ENCODE data around the gene ZNF157. TPM values are rescaled to one million over a fixed set of nuclear protein-coding genes. Genes with fewer than 3 reads are reported as not detected.

The ZNF157 gene
- total and polyA plus RNA-seq, 4 donors = 0.13 to 0.72 (median 0.23) TPM; not detected in 1

GRCh38 chrX:47456080-47456479 is 85.7 kb downstream of the ZNF157 start:
- no peak for DNase-seq
- 69 to 90% methylated on average over 6 of the region's 6 CpGs for WGBS, 2 donors
- Histone ChIP-seq H3K9me3 (ENCODE audit: control insufficient read depth, low read length) (no peaks in the 10 kb centered on the region), H3K27me3 (ENCODE audit: control insufficient read depth in 1 of 2, insufficient read depth in 2 of 2, low read length in 1 of 2) (no peaks in the 10 kb centered on the region), H3K4me3 (ENCODE audit: low read length in 2 of 2) (no peak overlapping the region), H3K36me3 (ENCODE audit: control insufficient read depth in 1 of 2, insufficient read depth in 2 of 2, low read length in 1 of 2) (no peaks in the 10 kb centered on the region), H3K4me1 (ENCODE audit: control insufficient read depth in 1 of 2, insufficient read depth in 2 of 2, low read length in 2 of 2) (no peaks in the 10 kb centered on the region), H3K27ac (ENCODE audit: low read depth in 1 of 2, low read length in 2 of 2) (no peak overlapping the region)
- no peak for ATAC-seq (ENCODE audit: low FRiP score)
- intact Hi-C loops (cut with DNase I) = no loop called here

DNA sequence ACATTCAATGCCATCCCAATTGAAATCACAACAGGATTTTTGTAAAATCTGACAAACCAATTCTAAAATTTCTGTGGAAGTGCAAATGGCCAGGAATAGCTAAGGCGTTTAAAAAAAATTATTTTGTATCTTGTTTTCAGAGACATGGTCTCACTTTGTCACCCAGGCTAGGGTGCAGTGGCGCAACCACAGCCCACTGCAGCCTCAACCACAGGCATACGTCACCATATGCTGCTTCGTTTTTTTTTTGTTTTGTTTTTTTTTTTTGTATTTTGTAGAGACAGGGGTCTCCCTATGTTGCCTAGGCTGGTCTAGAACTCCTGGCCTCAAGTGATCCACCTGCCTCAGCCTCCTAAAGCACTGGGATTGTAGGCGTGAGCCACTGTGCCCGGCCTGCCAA is 88.2 kb downstream of the ZNF157 start:
- Histone ChIP-seq H3K27ac (ENCODE audit: low read depth in 1 of 2, low read length in 2 of 2) (no peak overlapping the region), H3K36me3 (ENCODE audit: control insufficient read depth in 1 of 2, insufficient read depth in 2 of 2, low read length in 1 of 2) (no peaks in the 10 kb centered on the region), H3K27me3 (ENCODE audit: control insufficient read depth in 1 of 2, insufficient read depth in 2 of 2, low read length in 1 of 2) (no peaks in the 10 kb centered on the region), H3K4me3 (ENCODE audit: low read length in 2 of 2) (no peak overlapping the region), H3K4me1 (ENCODE audit: control insufficient read depth in 1 of 2, insufficient read depth in 2 of 2, low read length in 2 of 2) (no peaks in the 10 kb centered on the region), H3K9me3 (ENCODE audit: control insufficient read depth, low read length) (no peaks in the 10 kb centered on the region)
- ATAC-seq (ENCODE audit: low FRiP score) (no peak), DNase-seq (no peak)
- 82 to 94% methylated on average over 6 of the region's 6 CpGs for WGBS, 2 donors
- intact Hi-C loops (cut with DNase I) = no loop called here

- intact Hi-C loops (cut with DNase I) = no loop called here
- Histone ChIP-seq H3K27ac (ENCODE audit: low read depth in 1 of 2, low read length in 2 of 2) (no peak overlapping the region), H3K4me1 (ENCODE audit: control insufficient read depth in 1 of 2, insufficient read depth in 2 of 2, low read length in 2 of 2) (no peaks in the 10 kb centered on the region), H3K27me3 (ENCODE audit: control insufficient read depth in 1 of 2, insufficient read depth in 2 of 2, low read length in 1 of 2) (no peaks in the 10 kb centered on the region), H3K4me3 (ENCODE audit: low read length in 2 of 2) (no peak overlapping the region), H3K9me3 (ENCODE audit: control insufficient read depth, low read length) (no peaks in the 10 kb centered on the region), H3K36me3 (ENCODE audit: control insufficient read depth in 1 of 2, insufficient read depth in 2 of 2, low read length in 1 of 2) (no peaks in the 10 kb centered on the region)
- WGBS, 2 donors = 54 to 91% methylated on average over 1 of the region's 1 CpG
- no peak for ATAC-seq (ENCODE audit: low FRiP score)
- DNase-seq = no peak
These were observed 90.2 kb downstream of the ZNF157 start for GRCh38 chrX:47460561-47460960.

Other genes with a start within 250 kb of the ZNF157 start
- 10 to 100 TPM; 33.7 to 40.3 TPM for gene NDUFB11, start 225.9 kb upstream of the ZNF157 start, total RNA-seq
- gene NDUFB11, start 225.9 kb upstream of the ZNF157 start, polyA plus RNA-seq = 10 to 100 TPM; 65.7 to 69.5 TPM
- 10 to 100 TPM; 23.0 to 25.7 TPM for gene RBM10, start 225.4 kb upstream of the ZNF157 start, total RNA-seq
- 10 to 100 TPM in 1 of 2 donors, 1 to 10 TPM in 1; 8.4 to 46.8 TPM for gene RBM10, start 225.4 kb upstream of the ZNF157 start, polyA plus RNA-seq
- 100 to 1,000 TPM; 160 to 167 TPM for gene UBA1, start 176.7 kb upstream of the ZNF157 start, total RNA-seq
- 100 to 1,000 TPM in 1 of 2 donors, 10 to 100 TPM in 1; 33.8 to 109 TPM for gene UBA1, start 176.7 kb upstream of the ZNF157 start, polyA plus RNA-seq
- 10 to 100 TPM; 52.5 to 61.3 TPM for gene CDK16, start 151.9 kb upstream of the ZNF157 start, total RNA-seq
- gene CDK16, start 151.9 kb upstream of the ZNF157 start, polyA plus RNA-seq = 10 to 100 TPM; 14.0 to 45.5 TPM
- 10 to 100 TPM; 68.9 to 90.3 TPM for gene USP11, start 137.6 kb upstream of the ZNF157 start, total RNA-seq
- gene USP11, start 137.6 kb upstream of the ZNF157 start, polyA plus RNA-seq = 10 to 100 TPM; 15.3 to 79.0 TPM
- gene ZNF41, start 112.6 kb downstream of the ZNF157 start, total RNA-seq = 10 to 100 TPM in 1 of 2 donors, 1 to 10 TPM in 1; 8.8 to 12.6 TPM
- 1 to 10 TPM; 1.1 to 3.3 TPM for gene ZNF41, start 112.6 kb downstream of the ZNF157 start, polyA plus RNA-seq
- 10 to 100 TPM; 51.5 to 59.0 TPM for gene ARAF, start 190.6 kb downstream of the ZNF157 start, total RNA-seq
- gene ARAF, start 190.6 kb downstream of the ZNF157 start, polyA plus RNA-seq = 100 to 1,000 TPM in 1 of 2 donors, 10 to 100 TPM in 1; 37.4 to 115 TPM
- gene TIMP1, start 211.9 kb downstream of the ZNF157 start, total RNA-seq = 1,000 to 10,000 TPM; 1,378 to 1,710 TPM
- 1,000 to 10,000 TPM in 1 of 2 donors, 100 to 1,000 TPM in 1; 775 to 3,088 TPM for gene TIMP1, start 211.9 kb downstream of the ZNF157 start, polyA plus RNA-seq
- gene SYN1, start 249.3 kb downstream of the ZNF157 start, total RNA-seq = 1 to 10 TPM; 1.5 TPM
- 1 to 10 TPM in 1 of 2 donors, under 1 TPM in 1; 0.90 to 1.9 TPM for gene SYN1, start 249.3 kb downstream of the ZNF157 start, polyA plus RNA-seq